Osteocyte (in vitro differentiated cells): ENCODE data around the gene LRRC31. TPM values are rescaled to one million over a fixed set of nuclear protein-coding genes. Genes with fewer than 3 reads are reported as not detected.

Source experiments
- DNase-seq: peaks from one replicate; pipeline ENCODE4 v3.0.0; 2021; ENCODE audit warnings: mixed read lengths; ENCODE audit not compliant: unreplicated experiment; ENCODE audit errors: extremely low spot score
- H3K27ac Mint-ChIP-seq: one replicate; pipeline ENCODE4 v1.8.0; 2021; ENCODE audit warnings: mild to moderate bottlenecking, mixed read lengths; ENCODE audit not compliant: unreplicated experiment
- H3K27me3 Mint-ChIP-seq: one replicate; pipeline ENCODE4 v1.8.0; 2021; ENCODE audit warnings: mixed read lengths; ENCODE audit not compliant: unreplicated experiment
- H3K36me3 Mint-ChIP-seq: one replicate; pipeline ENCODE4 v1.8.0; 2021; ENCODE audit warnings: mixed read lengths; ENCODE audit not compliant: unreplicated experiment
- H3K4me1 Mint-ChIP-seq: one replicate; pipeline ENCODE4 v1.8.0; 2021; ENCODE audit warnings: mixed read lengths; ENCODE audit not compliant: unreplicated experiment
- H3K4me3 Mint-ChIP-seq: one replicate; pipeline ENCODE4 v1.8.0; 2021; ENCODE audit warnings: mild to moderate bottlenecking, moderate library complexity, mixed read lengths; ENCODE audit not compliant: unreplicated experiment
- H3K9me3 Mint-ChIP-seq: one replicate; pipeline ENCODE4 v1.8.0; 2021; ENCODE audit warnings: mixed read lengths; ENCODE audit not compliant: unreplicated experiment
- total RNA-seq: library from RNA; stranded (reverse); gene quantifications from 2 replicates; pipeline ENCODE4 v1.2.1, GENCODE V29; 2021
- TF ChIP-seq, protein P1 (sequence below): fragments of 200-600 bp; sonication (generic); IDR thresholded peaks from 2 replicates; pipeline ENCODE4 v1.5.0; 2021; ENCODE audit warnings: antibody characterized with exemption, mild to moderate bottlenecking, moderate library complexity

Gene LRRC31
- total RNA-seq, 1 donor from 2014 or later, result not detected

GRCh38 chr3:169792359-169792758 is 77.4 kb downstream of the LRRC31 start:
- Mint-ChIP-seq H3K4me3 (no peak overlapping the region), H3K27me3 (no peaks in the 10 kb centered on the region), H3K36me3 (peaks cover 30% of the 10 kb centered on the region), H3K9me3 (no peaks in the 10 kb centered on the region), H3K4me1 (no peaks in the 10 kb centered on the region), H3K27ac (no peak overlapping the region)
- DNase-seq, result no peak
- TF ChIP-seq, protein P1, sequence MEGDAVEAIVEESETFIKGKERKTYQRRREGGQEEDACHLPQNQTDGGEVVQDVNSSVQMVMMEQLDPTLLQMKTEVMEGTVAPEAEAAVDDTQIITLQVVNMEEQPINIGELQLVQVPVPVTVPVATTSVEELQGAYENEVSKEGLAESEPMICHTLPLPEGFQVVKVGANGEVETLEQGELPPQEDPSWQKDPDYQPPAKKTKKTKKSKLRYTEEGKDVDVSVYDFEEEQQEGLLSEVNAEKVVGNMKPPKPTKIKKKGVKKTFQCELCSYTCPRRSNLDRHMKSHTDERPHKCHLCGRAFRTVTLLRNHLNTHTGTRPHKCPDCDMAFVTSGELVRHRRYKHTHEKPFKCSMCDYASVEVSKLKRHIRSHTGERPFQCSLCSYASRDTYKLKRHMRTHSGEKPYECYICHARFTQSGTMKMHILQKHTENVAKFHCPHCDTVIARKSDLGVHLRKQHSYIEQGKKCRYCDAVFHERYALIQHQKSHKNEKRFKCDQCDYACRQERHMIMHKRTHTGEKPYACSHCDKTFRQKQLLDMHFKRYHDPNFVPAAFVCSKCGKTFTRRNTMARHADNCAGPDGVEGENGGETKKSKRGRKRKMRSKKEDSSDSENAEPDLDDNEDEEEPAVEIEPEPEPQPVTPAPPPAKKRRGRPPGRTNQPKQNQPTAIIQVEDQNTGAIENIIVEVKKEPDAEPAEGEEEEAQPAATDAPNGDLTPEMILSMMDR, result no peak

DNA sequence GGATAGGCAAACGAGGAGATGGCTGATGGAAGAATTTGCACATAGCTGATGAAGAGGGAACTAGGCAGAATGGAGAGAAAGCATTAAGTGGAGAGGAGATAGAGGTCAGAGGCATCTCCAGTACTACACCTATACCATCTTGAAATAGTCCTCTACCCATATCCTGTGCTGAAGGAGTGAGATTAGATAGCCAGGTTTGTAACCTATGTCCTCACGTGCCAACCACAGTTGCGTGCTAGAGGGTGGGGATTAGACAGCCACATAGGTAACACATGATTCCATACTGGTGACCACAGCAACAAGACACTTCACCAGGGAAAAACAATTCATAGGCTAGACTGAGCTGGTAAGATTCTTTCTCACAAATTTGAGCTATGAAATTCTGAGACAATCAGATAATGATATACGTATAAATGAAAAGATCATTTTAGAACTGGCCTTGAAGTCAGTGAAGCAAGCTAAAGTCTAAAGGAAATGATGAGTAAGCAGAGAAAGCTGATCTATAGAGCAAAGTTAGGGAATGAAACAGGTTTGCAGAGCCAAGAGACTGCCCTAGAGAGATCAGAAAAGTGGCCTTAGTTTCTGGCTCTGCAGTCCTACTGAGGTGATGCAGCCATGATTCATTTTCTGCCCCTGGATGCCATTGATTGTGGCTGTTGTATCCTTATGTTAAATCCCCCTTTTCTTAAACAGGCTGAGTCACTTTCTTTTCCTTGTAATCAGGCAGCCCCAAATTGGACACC is 78.9 kb downstream of the LRRC31 start:
- Mint-ChIP-seq H3K4me3 (no peak overlapping the region), H3K27me3 (no peaks in the 10 kb centered on the region), H3K9me3 (no peaks in the 10 kb centered on the region), H3K4me1 (no peaks in the 10 kb centered on the region), H3K36me3 (peaks cover 39% of the 10 kb centered on the region), H3K27ac (no peak overlapping the region)
- TF ChIP-seq, protein P1, result no peak
- no peak for DNase-seq

- Mint-ChIP-seq H3K27ac (no peak overlapping the region), H3K27me3 (no peaks in the 10 kb centered on the region), H3K4me3 (no peak overlapping the region), H3K4me1 (no peaks in the 10 kb centered on the region), H3K36me3 (peaks cover 44% of the 10 kb centered on the region), H3K9me3 (no peaks in the 10 kb centered on the region)
- DNase-seq, result no peak
- TF ChIP-seq, protein P1, result no peak
These were observed 79.5 kb downstream of the LRRC31 start for GRCh38 chr3:169790219-169790618.

Other genes starting within 250 kb of the LRRC31 start
- 5.6 and 5.9 TPM in 2 replicates for gene MECOM, start 206.2 kb downstream of the LRRC31 start, total RNA-seq
- gene TERC, start 104.9 kb downstream of the LRRC31 start, total RNA-seq, result 1.5 TPM in 1 of 2 replicates, not detected in the other
- gene ACTRT3, start 100.4 kb downstream of the LRRC31 start, total RNA-seq, result 2.5 and 2.7 TPM in 2 replicates
- 16.7 and 17.2 TPM in 2 replicates for gene MYNN, start 96.5 kb downstream of the LRRC31 start, total RNA-seq
- not detected in 2 replicates for gene LRRIQ4, start 57.1 kb downstream of the LRRC31 start, total RNA-seq
- 1.5 and 2.0 TPM in 2 replicates for gene LRRC34, start 57.0 kb downstream of the LRRC31 start, total RNA-seq
- gene SAMD7, start 41.6 kb upstream of the LRRC31 start, total RNA-seq, result not detected in 2 replicates
- 112 and 113 TPM in 2 replicates for gene SEC62, start 96.9 kb upstream of the LRRC31 start, total RNA-seq
- 0.27 TPM in 1 of 2 replicates, not detected in the other for gene GPR160, start 168.1 kb upstream of the LRRC31 start, total RNA-seq